Erythroblast (primary cell): ENCODE results near the gene ZBTB11.

Experiments used
- GATA1 ChIP-seq: IDR thresholded peaks from 2 replicates; pipeline ENCODE4 v1.6.1; 2011; ENCODE audit warnings: low read depth, mild to moderate bottlenecking, control low read depth, low read length, moderate library complexity
- POLR2A ChIP-seq: IDR thresholded peaks from 2 replicates; pipeline ENCODE4 v1.6.1; 2011; ENCODE audit warnings: mild to moderate bottlenecking, low read length

- TF ChIP-seq GATA1 (no peak), POLR2A (no peak)
Observed at GRCh38 chr3:101709126-101709525, 32.2 kb upstream of the ZBTB11 start.
